ENCODE results near the gene BRD3.

BRD3 gene

DNA sequence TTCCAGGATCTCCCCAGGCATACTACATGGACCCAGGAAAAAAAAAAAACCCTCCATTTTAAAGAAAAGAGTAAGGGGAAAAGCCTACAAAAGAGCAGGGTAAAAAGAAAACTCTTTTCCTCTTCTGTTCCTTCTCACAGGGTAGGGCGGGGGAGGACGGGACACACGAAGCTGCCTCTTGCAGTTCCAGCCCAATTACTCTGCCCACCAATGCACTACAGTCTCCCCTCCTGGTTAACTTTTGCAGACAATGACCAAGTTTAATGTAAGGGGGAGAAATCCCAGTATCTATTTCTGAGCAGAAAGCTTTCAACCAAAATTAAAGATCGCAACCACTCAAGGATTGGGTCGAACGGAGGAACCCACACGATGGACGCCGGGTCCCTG is 1.3 kb downstream of the BRD3 start:
- no peak for DNase-seq

DNA sequence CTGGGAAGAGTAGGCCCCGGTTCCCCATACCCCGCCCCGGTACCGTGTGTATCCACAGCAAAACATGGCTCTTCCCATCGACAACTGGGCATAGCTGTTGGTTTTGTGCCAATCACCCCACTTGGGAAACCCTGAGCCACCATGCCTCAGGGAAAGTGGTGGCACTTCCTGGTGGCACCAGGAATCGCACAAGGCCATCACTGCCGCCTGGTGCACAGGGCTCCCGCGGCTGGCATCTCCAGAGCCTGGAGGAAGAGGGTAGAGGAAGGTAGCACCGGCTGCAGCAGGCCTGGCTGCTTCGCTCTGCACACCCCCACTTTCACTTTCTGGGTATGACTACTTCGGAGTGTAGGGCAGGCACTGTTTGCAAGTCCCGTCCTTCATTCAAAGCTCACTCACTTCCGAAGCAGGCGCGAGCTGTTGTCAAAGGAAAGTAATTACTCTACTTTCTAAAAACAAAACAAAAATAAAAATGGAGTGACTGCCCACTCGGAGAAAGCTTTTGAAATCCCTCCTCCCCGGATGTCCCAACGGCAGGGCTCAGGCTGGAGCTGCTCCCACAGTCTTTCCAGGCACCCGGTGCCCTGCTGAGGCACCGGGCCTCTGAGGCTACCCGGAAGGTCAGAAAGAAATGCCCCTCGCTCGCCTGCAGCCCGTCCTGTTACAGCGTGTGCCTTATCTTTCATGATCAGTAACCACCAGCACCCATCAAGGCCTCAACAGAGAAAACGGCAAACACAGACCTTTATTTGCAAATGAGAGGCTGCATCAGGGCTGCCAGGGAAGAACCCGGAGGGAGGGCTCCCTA is 2.0 kb downstream of the BRD3 start:
- DNase-seq = peak; percentile 16 to 39 (median 28)

DNA sequence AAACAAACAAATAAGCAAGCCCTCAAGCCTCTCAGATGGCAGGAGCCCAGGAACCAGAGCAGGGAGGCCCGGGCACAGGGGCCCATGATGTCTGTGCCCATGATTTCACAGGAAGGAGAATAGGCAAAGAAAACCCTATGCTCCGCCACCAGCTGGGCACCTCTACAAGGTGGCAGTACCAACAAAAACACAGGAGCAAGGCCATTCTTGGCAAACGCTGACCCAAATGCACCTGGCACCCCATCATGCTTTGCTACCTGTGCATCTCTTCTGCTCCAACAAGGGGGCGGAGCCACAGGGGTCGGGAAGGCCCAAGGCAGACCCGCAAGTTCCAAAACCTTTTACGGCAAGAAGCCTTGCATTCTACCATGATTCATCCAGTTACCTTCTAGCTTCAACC is 3.1 kb downstream of the BRD3 start:
- DNase-seq = no peak

DNA sequence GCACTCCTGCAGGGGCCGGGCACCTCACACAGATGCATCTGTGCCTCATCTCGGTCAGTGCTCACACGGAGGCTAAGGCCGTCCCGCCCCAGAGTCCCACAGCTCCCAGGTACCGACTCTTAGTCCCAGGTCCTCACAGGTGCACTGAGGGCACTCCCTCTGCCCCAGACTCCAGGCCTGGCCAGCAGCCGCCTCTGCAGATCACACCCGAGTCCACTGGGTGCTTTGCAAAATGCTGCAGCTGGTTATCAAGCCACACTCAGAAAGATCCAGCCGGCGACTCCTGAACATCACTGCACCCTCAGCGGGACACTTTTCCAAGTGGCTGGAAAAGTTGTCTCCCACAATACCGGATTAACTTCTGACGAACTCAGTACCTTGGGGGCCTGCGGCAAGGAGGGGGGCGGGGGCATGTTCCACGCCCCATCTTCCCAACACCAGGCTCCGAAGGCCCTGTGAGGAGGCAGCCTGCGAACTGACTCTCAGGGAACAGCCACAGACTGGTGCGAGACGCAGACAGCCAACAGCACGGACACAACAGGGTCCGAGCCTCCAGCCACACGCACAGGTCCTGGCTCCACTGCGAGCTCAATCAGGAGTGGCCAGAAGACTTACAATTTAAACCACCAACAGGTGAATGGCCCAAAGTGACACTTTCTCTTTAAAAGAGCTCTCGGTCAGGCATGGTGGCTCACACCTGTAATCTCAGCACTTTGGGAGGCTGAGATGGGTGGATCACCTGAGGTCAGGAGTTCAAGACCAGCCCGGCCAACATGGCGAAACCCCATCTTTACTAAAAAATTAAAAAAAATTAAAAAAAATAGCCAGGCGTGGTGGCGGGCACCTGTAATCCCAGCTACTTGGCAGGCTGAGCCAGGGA is 4.0 kb downstream of the BRD3 start:
- DNase-seq = no peak

DNA sequence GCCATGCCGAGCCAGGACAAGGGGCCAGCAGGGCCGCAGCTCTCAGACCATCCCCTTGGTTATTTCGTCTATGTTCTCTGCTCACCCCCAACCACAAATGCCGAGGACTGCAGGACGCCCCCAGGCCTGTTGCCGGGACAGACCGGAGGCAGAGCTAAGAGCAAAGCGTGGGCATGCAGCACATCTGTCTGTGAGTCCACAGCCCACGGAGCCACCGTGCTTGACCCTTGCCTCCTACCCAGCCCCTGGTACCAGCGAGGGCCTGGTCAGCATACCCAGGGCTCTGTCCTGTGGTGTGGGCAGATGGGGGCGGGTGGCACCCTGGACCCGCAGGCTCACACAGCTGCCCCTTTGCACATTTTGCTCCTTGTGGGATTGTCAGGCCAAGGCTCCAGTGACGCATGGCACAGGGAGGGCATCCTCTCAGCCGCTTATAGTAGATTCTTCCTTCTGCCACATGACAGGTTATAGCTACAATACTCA is 4.7 kb downstream of the BRD3 start:
- no peak for DNase-seq

DNA sequence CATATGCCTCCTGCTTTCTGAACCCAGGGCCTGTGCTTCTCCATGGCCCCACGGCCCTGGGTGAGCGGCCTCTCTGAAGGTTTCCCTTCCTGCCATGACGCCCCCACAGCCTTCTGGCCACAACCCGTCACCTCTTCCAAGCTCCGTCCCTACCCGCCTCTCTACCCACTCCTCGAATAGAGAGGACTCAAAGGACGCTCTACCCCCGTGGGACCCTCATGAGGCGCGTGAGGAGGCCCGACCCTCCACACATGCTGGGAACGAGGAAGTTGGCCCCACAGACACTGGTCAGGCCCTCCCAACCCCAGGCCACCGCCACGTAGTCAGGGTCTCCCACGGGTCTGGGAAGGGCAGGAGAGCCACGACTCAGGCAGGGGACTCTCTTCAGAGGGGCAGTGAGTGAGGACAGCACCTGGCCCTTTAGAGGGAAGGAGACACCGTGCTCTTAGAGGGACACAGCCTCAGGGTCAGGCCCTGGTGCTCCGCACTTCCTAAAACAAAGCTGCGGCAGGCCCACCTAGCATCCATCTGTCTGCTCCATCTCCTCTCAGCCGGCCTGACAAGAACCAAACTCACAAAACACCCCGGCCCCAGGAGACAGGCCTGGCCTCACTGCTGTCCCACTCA is 5.3 kb downstream of the BRD3 start:
- DNase-seq = no peak

DNA sequence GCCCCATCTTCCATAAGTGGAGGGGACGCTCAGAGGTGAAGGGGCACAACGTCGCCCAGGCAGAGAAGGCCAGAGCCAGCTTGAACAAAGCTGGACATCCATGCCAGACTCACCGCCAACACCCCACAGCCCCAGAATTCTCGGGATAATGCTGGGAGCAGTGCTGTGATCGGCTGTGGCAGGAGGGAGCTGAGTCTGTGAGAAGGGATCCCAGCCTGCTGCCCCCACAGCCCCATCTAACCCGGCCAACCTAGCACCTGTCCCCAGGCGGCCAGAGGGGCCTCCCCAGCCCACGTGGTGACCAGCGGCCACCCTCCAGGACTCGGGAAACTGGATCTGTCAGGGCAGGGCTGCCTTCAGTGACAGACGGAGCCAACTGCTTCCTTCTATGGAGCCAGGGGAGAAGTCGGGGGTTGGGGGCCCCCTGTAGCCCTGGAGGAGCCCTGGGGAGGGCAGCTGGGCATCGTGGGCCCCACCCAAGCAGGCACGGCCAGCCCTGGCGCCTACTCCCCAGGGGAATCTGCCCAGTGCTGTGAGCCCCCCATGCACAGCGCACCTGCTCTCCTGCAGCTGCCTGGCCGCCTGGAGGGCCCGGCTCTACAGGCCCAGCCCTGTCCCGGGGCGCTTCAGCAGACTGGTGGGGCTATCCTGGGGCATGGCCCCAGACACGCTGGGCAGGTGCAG is 6.0 kb downstream of the BRD3 start:
- no peak for DNase-seq

DNA sequence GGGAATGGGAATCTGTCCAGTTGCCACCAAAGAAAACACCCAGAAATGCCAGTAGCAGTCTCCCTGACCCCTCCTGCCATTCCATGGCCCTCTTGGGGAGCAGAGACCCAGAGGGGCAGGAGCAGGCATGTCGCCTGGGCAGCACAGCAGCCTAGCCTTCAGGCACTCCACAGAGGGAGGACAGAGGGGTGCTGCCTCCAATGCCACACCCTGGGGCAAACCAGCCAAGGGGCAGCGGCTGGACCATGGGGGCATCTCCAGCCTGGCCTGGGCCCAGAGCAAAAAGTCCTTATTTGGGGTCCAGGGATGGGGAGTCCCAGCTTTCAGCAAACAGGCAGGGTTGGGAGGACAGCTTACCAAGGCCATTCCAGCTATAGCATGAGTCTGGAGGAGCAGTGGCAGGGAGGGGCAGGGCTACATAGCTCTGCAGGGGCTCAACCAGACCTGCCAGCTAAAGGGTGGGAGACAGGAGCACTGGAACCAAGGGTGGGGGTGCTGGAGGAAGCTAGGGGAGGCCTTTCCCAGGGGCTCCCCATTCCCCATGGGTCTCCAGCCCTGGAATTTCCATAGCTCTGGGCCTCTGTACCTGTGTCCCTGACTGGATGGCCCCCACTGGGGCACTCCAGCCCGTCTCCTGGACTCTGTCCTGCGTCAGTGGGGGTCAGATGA is 6.7 kb downstream of the BRD3 start:
- DNase-seq = no peak

DNA sequence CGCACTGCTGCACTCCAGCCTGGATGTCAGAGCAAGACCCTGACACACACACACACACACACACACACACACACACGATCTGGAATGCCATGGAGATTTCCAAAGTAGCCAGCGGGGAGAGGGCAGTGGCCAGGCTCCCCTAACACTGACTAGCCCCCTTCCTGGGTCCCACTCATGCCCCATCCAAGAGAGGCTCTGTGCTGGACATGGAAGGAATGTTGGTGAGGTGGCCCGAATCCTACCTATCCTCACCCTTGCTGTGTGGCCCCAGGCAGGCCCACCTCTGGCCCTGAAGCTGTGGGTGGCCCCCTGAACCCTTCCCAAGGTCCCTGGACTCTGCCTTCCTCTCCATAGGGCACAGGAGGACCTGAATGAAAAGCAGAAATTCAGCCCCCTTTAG is 7.3 kb downstream of the BRD3 start:
- no peak for DNase-seq

DNA sequence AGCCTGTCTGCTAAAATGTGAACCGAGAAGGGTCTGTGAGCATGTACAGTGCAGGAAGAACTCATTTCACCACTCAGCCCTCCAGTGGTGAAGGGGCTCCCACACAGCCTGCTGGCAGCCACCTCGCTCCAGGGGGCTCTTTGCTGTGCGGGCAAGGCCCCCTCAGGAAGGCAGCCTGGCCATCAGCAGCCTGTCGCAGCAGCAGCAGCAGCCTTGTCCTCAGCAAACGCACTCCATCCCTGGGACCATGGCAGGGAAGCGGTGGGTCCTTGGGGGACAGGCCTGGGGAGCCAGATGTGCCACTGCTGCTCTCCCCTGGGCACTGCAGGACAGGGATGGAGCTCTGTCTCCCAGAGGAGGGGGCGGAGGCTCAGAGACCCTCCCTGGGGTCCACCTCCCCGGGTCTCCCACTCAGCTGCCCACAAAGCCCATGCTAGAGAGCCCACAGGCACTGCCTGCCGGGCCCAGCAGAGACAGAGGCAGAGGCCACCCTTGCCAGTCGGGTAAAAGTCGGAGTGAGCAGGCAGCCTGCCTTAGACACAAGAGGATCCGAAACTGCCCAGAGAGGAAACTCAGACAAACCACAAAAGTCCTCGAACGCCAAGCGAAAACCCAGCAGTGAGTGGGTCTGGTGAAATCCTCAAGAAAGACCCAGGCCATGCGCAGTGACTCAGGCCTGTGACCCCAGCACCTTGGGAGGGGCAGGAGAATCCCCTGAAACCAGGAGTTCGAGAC is 8.0 kb downstream of the BRD3 start:
- DNase-seq = no peak

DNA sequence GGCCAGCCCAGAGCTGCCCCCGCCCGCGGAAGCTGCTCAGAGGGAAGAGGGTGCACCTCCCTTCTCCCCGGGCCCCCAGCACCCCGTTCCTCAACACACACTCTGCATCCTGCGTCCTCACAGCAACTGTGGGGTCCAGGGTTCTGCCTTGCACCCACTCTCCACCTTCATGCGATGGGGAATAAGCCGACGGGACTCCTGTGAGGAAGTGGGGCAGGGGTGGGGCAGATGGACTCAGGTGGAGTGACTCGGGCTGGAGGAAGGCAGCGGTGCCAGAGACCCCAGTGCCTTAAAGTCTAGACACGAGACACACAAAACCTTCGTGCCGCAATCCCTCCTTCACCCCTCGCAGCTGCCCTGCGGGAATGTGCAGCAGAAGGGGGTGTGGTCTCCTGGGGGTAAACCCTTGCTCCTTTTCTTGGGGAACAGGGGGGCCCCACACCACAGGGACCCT is 8.6 kb downstream of the BRD3 start:
- no peak for DNase-seq

DNA sequence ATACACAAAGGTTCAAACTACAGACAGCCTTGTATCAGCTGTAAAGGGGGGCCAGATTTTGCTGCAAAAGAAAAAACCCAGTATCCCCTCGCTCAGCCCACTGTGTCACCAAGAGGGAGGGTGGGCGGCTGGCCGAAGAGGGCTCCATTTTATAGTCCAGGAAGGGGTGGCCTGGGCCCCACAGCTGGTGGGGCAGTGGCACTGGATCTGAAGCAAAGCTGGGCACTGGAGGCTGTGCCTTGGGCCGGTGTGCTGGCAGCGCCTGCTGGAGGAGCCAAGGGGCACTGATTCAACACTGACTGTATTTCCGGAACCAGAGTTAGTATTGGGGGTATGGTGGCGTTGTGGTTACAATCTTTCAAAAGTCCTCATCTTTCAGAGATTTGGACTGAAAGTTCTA is 9.1 kb downstream of the BRD3 start:
- no peak for DNase-seq

DNA sequence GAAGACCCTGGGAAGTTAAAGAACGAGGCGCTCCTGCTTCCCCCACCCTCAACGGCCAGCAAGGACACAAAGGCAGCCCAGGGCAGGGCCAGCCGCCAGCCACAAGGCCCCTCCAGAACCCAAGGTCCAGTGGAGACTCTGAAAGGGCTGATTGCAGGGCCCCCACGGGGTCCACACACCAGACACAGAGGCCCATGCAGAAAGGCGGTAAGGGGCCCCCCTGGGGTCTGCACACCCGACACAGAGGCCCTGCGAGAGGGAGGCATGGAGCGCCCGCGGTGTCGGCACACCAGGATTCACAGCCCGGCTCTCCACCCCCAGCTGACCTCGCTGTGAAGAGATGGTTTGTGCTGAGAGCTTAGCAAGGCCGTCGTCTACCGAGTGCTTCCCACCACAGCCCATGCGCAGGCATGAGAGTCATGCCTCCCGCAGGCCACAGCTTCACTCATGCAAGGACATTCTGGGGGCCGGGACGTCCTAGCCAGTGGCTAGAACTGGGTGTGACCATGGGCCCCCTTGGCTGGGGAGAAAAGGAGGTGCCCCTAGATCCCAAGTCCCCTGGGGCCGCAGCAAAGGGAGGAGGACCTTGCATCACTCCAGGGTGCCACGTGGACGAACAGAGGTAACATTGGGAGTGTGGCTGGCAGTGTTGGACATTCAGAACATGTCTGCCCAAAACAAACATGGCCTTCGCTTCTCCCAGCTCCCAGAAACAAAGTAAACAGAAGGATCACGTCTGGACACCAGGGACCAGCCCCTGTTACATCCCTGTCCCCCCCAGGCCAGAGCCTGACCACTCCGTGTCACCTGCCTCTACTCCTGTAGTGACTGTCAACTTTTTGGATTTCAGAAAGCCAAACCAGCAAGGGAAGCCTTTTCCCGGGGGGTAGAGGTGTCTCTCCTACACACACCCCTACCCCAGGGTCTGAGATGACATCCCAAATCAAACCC is 9.8 kb downstream of the BRD3 start:
- DNase-seq = no peak

DNA sequence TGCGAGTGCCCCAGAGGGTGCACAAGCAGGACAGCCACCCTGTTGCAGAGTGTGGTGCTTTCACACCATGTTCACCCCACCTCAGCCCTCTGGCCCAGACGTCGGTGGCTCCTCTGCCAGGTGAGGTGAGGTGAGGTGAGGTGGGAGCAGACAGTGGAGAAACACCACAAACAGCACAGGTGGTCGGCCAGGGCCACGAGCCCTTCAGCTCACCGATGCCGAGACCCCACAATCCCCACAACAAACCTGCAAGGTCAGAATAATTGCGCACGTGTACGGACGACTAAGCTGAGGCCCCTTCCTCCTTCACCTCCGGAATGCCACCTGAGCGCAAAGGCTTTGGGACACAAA is 10.5 kb downstream of the BRD3 start:
- DNase-seq = no peak

DNA sequence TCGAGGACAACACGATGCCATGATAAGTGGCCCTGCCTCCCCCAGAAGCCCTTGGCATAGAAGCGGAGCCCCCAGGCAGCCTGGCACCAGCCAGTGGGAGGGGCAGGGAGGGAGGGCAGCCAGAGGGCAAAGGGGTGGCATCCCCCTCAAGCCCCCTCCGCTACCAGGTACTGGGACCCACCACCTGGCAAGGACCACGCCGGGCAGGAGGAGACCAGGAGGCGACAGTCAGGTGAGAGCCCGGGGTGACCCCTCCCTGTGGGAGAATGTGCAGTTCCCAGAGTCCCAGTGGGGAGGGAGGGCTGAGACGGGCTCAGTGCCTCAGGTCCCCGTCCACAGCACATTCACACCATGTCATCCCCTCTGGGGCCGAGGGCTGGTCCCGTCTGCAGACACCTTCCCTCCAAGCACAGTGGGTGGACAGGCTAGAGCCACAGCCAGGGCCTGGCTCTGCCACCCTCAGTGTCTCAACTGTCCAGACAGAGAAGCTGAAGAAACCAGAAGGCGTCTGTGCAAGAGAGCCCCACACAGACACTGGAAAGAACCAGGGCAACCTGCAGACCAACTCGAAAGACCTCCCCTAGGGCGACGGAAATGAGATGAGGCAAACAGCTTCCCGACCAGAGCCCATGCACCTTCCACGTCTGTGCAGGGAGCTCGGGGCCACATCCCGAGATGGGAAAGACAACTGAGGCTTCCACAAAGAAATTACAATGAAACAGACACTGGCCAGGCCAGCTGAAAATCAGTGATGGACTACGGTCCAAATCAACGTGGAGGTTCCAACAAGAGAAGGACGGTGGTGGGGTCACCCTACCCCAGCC is 11.1 kb downstream of the BRD3 start:
- no peak for DNase-seq

DNA sequence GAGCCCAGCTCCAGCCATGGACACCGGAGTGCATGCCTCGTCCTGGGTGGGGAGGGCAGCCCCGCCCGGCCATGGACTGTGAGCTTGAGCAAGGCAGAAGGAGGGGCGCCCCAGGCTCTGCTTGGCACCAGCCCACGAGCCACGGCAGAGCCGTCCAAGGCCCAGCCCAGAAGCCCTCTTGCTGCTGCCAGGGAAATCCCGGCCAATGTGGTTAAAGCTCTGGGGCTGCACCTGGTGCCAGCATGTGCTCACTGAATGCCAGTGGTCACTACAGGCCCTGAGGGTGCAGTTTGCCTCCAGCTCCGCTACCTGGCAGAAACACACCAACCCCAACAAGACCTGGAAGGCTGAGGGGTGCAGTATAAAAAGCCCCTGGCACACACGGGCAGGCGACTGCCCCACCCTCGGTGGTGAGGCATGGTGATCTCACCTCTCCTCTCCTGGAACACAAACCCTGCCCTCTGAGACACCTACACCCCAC is 11.8 kb downstream of the BRD3 start:
- no peak for DNase-seq

DNA sequence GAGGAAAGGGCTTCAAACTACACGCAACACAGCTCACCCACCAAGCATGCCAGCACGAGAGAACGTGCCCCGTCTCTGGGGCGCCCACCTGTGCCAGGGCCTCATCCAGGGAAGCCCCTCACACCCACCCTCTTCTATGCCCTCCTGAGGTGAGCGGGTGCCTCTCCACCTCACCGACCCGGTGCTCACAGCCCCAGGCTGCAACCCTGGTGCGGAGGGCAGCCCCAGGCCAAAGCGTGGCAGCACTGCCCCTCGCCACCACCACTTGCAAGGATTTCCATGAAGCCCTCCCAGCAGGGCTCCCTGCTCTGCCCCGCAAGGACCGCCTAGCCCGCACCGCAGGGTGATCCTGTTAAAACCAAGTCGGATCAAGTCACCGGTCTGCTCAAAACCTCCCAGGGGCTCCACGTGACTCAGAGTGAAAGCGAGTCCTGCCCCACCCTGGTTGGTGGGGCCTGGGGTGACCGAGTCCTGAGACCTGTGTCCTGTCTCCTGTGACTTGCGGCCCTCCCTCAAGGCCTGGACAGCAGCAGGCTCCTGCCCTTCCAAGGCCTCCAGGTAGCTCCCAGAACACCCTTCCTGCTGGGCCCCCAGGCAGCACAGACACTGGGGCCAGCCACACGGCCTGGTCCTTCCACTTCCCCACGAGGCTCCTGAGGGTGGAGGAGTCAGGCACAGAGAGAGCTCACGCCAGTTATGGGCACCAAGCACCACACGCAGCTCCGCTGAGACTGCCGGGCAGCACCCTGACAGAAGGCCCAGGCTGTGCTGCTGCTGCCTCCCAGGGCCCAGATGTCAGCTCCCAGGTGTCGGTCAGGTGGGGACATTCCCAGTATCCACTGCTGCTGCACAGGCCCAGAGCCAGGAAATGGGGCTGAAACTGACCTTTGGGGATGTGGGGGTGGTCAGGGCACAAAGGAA is 12.7 kb downstream of the BRD3 start:
- no peak for DNase-seq

Data from activated CD4-positive, CD25-positive, alpha-beta regulatory T cell (primary cell).